Activated T-cell treated with anti-CD3 and anti-CD28 coated beads for 1 hour (primary cell): ENCODE measurements around the gene MAPK14.

Experiments
- DNase-seq: peaks from one replicate; pipeline ENCODE4 v3.0.0-alpha.2; 2020; ENCODE audit warnings: low read depth

Gene MAPK14

DNA sequence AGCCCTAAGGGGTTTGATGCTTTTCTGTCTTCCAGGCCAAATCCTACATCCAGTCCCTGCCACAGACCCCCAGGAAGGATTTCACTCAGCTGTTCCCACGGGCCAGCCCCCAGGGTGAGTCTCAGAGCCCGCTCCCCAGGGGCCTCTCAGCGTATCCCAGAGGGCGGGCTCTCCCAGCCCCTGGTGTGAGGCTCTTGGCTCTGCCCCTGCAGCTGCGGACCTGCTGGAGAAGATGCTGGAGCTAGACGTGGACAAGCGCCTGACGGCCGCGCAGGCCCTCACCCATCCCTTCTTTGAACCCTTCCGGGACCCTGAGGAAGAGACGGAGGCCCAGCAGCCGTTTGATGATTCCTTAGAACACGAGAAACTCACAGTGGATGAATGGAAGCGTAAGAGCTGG lies 111.1 kb downstream of the MAPK14 start:
- DNase-seq, result no peak

DNA sequence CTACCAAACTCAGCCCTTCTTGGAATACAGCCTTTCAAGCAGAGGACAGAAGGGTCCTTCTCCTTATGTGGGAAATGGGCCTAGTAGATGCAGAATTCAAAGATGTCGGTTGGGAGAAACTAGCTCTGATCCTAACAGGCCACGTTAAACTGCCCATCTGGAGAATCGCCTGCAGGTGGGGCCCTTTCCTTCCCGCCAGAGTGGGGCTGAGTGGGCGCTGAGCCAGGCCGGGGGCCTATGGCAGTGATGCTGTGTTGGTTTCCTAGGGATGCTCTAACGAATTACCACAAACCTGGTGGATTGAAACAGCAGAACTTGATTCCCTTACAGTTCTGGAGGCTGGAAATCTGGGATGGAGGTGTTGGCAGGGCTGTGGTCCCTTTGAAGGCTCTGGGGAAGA lies 111.8 kb downstream of the MAPK14 start:
- no peak for DNase-seq

DNA sequence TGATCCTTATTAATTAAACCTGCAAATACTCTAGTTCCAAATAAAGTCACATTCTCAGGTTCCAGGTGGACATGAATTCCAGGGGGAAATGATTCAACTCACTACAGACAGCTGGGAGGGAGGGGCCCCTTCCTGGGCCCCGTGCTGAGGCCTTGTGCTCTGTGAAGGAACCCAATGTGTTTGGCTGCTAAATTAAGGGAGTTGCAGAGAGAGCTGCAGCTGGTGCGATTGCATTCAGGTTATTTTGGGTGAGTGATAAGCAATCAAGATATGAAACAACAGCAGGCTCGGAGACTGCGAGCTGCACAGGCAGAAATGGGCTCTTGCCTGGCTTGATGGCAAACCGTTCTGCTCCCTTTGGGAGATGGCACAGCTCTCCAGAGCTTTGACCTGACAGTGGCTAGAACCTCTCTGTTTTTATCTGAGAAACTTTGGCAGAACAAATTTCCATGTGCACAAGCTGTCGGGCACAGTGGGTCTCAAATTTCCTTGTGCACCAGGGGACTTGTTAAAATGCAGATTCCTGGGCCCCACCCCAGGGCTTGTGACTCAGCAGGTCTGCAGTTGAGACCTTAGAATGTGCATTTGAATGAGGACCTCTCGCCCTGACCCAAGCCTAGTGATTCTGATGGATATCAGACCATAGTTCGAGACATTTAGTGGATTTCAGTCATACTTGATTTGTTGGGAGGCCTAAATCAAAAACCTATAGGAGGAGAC lies 112.5 kb downstream of the MAPK14 start:
- no peak for DNase-seq

DNA sequence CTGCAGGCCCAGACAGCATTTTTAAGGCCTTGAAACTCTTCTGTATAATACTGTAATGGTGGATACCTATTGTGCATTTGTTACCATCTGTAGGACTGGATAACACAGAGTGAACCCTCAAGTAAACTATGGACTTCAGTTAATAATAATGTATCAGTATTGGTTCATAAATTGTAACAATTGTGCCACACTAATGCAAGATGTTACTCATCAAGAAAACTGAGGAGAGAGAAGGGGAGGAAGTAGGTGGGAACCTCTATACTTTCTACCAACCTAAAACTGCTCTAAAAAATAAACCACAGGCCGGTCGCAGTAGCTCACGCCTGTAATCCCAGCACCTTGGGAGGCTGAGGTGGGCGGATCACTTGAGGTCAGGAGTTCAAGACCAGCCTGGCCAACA lies 113.5 kb downstream of the MAPK14 start:
- no peak for DNase-seq

DNA sequence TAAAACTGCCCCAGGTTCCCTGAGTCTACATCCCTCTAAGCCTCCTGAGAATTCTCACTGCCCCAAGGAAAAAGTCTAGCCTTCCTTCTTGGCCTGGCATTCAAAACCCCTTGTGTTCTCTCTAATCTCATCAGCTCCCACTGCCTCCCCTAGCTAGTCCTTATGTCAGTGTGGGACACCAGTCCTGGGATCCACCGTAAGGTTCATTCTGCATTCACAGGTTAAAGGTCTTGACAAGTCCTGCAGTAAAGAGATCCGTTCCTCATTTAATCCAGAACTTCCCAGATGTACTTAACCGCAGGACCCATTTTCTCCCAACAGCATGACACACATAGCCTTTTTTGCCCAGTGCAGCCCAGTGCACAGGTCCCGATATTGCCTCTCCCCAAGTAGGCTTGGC lies 114.4 kb downstream of the MAPK14 start:
- DNase-seq, result no peak

DNA sequence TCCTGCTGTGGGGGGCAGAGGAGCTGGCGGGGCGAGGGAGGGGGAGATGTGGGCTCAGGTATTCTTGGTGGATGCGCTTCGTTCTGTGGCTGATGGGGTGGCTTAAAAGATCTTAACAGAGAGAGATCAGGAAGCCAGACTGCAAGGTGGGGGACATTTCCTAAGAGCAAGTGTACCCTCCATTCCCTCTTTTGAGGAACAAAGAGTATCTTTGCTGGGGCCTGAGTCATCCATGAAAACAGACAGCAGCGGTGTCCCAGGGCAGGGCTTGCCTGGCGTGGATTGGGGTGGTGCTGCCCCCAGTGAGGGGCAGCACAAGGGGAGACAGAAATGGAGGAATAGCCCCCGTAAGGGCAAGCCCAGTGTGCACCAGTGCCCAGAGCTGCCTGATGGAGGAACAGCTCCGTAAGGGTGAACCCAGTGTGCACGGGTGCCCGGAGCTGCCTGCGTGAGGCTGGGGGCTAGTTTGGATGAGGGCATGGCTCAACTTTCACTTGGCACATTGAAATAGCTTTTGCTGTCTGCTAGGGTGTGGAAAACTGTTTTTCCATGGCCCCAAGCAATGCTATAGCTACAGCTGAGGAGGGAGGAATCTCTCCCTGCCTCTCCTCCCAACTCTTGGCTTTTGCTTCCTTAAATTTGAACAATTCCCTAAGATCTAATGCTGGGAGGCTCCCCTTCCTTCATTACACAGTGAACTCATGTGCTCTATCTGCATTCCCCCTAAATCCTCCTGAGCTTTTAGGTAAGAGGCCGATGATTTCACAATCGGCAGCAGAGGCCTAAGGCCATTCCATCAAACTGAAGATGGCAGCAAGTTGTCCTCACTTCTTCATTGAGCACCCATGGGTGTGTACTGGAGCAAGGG lies 115.6 kb downstream of the MAPK14 start:
- no peak for DNase-seq

DNA sequence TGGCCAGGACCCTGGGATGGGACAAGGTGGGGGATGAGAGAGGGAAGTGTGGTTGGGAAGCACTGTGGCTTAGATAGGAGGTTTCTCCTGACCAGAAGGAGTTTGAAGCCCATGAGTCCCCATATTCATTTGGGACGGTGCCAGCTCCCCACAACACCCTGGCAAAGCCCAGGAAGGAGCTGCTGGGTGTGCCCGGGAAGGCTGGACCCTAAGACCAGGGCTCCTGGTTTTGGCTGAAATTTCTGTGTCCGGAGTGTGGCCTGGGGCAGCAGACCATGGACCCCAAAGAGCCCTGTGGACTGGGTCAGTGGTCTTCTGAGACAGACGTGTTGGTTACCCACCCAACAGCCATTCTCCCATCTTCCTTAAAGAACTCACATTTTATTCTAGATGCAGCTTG lies 117.9 kb downstream of the MAPK14 start:
- DNase-seq, result no peak

DNA sequence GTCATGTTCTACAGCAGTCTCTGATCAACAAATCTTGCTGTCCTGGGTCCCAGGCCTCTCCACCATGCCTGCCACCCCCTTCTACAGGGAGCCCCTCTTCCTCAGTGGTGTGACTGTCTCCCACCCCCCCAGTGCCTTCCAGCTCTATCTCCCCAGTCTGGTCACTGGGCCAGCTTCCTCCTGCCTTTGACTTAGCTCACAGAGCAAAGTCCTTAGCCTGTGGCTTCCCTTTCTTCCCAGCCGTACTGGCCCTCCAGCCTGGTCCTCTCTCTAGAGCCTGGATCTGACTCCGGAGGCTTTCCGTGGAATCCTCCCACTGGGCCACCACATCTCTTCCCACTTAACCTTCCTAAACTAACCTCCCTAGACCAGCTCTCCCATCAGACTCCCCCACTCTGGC lies 119.7 kb downstream of the MAPK14 start:
- DNase-seq, result no peak

DNA sequence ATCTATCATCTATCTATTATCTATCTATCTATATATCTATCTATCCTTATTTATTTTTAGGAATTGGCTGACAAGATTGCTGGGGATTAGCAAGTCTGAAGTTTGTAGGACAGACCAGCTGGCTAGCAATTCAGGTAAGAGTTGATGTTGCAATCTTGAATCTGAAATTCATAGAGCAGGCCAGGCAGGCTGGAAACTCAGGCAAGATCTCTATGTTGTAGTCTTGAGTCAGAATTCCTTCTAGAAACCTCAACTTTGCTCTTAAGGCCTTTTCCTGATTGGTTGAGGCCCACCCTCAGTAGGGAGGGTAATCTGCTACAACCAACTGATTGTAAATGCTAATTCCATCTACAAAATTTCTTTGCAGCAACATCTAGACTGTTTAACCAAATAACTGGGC lies 121.9 kb downstream of the MAPK14 start:
- DNase-seq, result no peak

DNA sequence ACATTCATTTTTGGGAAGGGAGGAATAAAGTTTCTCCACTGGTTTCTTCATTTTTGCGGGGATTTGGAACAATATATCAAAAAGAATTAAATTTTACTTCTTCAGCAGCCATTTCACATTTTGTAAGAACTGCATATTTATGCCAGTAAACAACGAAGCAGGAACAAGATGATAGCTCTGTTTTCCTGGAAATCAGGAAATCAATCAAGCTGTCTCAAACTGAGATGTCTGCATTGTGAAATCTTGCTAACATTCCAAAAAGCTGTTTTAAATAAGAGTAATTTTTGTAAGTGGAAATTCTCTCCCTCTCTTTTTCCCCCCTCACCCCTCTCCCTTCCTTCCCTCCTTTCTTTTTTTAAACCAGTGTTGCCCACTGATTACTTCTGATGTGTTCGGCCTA lies 122.7 kb downstream of the MAPK14 start:
- DNase-seq, result no peak

DNA sequence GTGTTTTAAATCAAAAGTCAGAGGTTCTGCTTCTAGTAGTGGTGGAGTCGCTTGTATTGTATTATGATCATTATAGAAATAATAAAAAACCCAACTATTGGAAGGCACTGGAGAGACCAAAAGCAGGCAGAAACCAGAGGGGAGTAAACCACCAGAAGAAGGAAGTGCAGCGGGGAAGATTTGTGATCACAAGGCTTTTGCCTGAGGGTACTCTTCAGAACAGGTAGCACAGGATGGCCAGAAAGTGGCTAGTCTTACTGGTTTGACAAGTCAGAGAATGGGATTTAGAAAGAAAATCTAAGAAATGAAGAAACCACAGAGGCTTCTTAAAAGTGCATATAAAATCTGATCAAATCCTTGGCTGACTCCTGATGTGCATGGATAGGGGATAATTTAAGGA lies 126.7 kb downstream of the MAPK14 start:
- DNase-seq, result no peak

DNA sequence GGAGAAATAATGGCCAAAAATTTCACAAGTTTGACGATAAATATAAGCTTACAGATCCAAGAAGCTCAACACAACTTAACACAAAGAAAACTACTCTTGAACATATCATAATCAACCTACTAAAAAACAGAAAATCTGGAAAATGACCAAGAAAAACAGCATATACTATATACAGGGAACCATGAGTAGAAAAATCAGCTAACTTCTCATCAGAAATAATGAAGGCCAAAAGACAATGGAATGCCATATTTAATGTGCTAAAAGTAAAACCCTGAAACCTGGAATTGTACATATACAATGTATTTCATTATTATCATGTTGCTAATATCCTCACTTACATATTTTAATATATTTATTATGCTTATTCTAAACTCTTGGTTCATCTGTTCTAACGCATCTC lies 128.1 kb downstream of the MAPK14 start:
- no peak for DNase-seq

DNA sequence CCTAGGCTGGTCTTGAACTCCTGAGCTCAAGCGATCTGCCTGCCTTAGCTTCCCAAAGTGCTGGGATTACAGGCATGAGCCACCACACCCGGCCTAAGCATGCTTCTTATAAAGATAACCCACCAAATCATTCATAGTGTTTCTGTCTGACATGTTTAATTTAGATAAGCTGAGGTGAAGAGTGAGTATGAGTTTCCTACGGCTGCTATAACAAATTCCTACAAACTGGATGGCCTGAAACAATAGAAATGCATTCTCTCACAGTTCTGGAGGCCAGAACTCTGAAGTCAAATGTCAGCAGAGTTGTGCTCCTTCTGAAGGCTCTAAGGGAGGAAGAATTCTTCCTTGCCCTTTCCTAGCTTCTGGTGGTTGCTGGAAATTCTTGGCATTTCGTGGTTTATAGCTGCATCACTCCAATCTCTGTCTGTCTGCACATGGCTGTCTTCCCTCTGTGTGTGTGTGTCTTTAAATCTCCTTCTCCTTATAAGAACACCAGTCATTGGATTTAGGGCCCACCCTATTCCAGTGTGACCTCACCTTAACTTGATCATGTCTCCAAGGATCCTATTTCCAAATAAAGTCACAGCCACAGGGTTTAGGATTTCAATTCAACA lies 132.6 kb downstream of the MAPK14 start:
- DNase-seq, result no peak
